ENCODE results near the gene ARRDC2.
"Not testable (repeated sequence)": the region's sequence is repeated elsewhere in the genome, so short reads cannot be mapped to it uniquely, and the experiment has no call there.

The ARRDC2 gene

DNA sequence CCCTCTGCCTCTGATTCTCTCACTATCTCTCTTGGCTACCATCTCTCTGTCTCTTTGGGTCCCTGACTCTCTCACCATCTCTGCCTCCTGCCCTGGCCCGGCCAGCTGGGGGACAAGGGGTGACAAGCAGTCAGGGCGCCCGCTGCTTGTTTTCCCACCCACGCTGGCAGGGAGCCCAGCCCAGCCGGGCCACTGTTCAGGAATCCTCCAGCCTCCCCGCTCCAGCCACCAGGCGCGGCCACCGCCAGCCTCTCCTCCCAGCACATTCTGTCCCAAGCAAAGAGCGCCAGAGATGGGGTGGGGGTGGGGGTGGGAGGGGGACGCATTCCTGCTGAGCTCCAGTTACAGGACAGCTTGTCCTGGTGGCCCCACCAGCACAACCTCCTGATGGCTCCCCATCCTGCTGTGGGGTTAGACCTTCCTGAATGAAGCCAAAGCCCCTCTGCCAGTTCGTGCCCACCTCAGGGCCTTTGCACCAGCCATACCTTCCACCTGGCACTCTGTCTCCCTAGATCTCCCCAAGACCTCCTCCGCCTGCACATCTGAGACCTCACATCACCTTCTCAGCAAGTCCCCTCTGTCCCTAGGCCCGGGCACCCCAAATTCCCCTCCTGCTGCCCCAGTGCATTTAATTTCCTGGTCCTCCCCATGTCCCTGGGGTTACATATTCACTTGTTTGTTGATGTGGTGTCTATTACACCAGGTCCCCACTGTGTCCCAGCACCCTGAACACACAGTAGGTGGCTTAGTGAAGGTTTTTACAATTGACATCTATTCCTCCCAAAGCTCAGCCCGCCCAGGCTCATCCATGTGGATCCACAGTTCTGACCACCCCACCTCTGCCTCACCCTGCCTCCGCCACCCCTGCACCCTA is 12.5 kb downstream of the ARRDC2 start:
- DNase-seq (ENCODE audit: low read depth), result peak; percentile 77
- TF ChIP-seq, protein P1, sequence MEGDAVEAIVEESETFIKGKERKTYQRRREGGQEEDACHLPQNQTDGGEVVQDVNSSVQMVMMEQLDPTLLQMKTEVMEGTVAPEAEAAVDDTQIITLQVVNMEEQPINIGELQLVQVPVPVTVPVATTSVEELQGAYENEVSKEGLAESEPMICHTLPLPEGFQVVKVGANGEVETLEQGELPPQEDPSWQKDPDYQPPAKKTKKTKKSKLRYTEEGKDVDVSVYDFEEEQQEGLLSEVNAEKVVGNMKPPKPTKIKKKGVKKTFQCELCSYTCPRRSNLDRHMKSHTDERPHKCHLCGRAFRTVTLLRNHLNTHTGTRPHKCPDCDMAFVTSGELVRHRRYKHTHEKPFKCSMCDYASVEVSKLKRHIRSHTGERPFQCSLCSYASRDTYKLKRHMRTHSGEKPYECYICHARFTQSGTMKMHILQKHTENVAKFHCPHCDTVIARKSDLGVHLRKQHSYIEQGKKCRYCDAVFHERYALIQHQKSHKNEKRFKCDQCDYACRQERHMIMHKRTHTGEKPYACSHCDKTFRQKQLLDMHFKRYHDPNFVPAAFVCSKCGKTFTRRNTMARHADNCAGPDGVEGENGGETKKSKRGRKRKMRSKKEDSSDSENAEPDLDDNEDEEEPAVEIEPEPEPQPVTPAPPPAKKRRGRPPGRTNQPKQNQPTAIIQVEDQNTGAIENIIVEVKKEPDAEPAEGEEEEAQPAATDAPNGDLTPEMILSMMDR (conservative IDR thresholded peaks at IDR 0.05; ENCODE audit: low read depth, low read length), result no peak
- H3K4me3 ChIP-seq (ENCODE audit: low read depth, low read length), result no peak overlapping the region

DNA sequence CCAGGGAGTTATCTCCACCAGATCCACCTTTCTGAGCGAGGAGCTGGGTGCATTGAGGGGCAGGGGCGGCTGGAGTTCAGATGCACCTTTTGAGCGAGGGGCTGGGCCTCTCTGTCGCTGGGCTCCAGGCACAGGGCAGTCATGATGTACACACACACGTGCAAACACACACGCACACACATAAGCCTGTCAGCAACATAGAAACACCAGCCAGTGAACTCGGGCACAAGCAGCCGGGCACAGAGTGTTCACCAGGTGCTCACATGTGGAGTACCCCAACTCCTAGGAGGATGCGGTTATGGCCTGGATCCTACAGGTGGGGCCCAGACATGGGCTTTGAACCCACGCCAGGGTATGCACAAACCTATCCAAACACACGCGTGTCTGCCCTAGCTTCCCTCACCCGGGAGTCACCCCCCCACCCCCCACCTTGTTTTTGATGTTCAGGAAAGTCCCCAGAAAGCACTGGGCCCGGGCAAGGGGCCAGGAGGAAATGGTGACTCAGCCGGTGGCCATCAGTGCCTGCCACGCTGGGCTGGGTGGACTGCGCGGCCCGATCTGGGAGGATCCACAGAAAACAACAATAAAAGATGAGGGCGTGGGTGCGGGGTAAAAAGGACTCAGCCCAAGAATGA is 13.3 kb downstream of the ARRDC2 start:
- TF ChIP-seq, protein P1 (conservative IDR thresholded peaks at IDR 0.05; ENCODE audit: low read depth, low read length), result no peak
- H3K4me3 ChIP-seq (ENCODE audit: low read depth, low read length), result no peak overlapping the region

GRCh38 chr19:18023622-18024251 is 15.8 kb downstream of the ARRDC2 start:
- DNase-seq (ENCODE audit: low read depth), result peak; percentile 96
- no peak overlapping the region for H3K4me3 ChIP-seq (ENCODE audit: low read depth, low read length)
- TF ChIP-seq, protein P1 (conservative IDR thresholded peaks at IDR 0.05; ENCODE audit: low read depth, low read length), result no peak

More for the DNA sequence above, 13.3 kb downstream of the ARRDC2 start:
- DNase-seq (ENCODE audit: low read depth), result peak; percentile 96

DNA sequence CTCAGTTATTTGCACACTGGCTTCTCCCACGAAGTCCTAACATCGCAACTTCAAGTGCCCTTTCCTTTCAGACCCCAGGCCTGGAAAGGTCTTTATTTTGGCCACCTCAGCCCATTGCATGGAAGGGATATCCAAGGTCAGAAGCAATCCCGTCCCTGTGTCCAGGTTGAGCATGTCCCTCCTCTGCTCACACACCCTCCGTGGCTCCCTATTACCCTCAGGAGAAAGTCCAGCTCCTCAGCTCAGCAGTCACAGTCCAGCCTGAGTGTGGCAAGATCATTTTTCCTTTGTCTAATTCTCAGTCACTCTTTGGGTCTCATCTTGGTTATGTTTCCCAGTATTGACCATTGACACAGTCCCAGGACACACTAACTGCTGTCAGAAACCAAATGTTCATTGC is 19.2 kb downstream of the ARRDC2 start:
- TF ChIP-seq, protein P1 (conservative IDR thresholded peaks at IDR 0.05; ENCODE audit: low read depth, low read length), result no peak
- no peak for DNase-seq (ENCODE audit: low read depth)
- no peak overlapping the region for H3K4me3 ChIP-seq (ENCODE audit: low read depth, low read length)

- TF ChIP-seq, protein P1 (conservative IDR thresholded peaks at IDR 0.05; ENCODE audit: low read depth, low read length), result no peak
- no peak for DNase-seq (ENCODE audit: low read depth)
- no peak overlapping the region for H3K4me3 ChIP-seq (ENCODE audit: low read depth, low read length)
These were observed 21.8 kb downstream of the ARRDC2 start for GRCh38 chr19:18029617-18030338.

GRCh38 chr19:18031401-18031800 is 23.4 kb downstream of the ARRDC2 start:
- not testable (repeated sequence) for DNase-seq (ENCODE audit: low read depth); H3K4me3 ChIP-seq (ENCODE audit: low read depth, low read length)

DNA sequence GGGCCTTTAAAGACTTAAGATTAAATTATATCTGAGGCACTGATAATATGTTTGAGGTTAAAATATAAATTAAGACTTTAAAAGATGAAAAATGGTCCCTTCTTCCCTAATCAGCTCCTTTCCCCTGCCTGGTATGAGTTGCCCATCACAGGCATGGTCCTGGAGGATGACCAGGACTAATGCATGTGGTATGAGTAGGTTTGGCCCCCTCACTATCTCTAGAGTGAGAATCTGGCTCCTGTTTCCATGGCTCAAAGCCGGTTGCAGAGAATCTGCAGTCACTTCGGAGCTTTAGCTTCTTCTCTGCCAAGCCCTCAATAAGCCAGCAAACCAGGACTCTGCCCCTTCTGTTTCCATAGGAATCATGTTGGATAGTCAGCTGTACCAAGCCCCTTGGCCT is 24.1 kb downstream of the ARRDC2 start:
- not testable (repeated sequence) for DNase-seq (ENCODE audit: low read depth); H3K4me3 ChIP-seq (ENCODE audit: low read depth, low read length)
